GM12891 (cell line): ENCODE measurements around the gene GATD1.

Experiments
- DNase-seq: peaks from one replicate; pipeline ENCODE4 v3.0.0; 2011; ENCODE audit warnings: low spot score; ENCODE audit not compliant: insufficient read length
- FAIRE-seq: peaks from 2 replicates; lab custom pipeline; 2011; peaks lifted over from hg19 to GRCh38; lab: Jason Lieb, UNC
- PAX5 ChIP-seq: IDR thresholded peaks from 2 replicates; pipeline ENCODE4 v1.6.1; 2011; ENCODE audit warnings: low read length, moderate library complexity, mild to moderate bottlenecking; ENCODE audit not compliant: insufficient read depth, severe bottlenecking
- POLR2A ChIP-seq: IDR thresholded peaks from 2 replicates; pipeline ENCODE4 v1.6.1; 2011; ENCODE audit warnings: low read depth, low read length, control low read depth
- POLR2AphosphoS5 ChIP-seq: IDR thresholded peaks from 2 replicates; pipeline ENCODE4 v1.6.1; 2011; ENCODE audit warnings: low read depth, low read length, control low read depth
- POU2F2 ChIP-seq: IDR thresholded peaks from 2 replicates; pipeline ENCODE4 v1.6.1; 2011; ENCODE audit warnings: low read depth, mild to moderate bottlenecking, control low read depth, low read length, moderate library complexity
- SPI1 ChIP-seq: IDR thresholded peaks from 2 replicates; pipeline ENCODE4 v1.6.1; 2011; ENCODE audit warnings: low read depth, low read length, control low read depth
- TAF1 ChIP-seq: IDR thresholded peaks from 2 replicates; pipeline ENCODE4 v1.6.1; 2011; ENCODE audit warnings: low read depth, low read length, control low read depth

The GATD1 gene

DNA sequence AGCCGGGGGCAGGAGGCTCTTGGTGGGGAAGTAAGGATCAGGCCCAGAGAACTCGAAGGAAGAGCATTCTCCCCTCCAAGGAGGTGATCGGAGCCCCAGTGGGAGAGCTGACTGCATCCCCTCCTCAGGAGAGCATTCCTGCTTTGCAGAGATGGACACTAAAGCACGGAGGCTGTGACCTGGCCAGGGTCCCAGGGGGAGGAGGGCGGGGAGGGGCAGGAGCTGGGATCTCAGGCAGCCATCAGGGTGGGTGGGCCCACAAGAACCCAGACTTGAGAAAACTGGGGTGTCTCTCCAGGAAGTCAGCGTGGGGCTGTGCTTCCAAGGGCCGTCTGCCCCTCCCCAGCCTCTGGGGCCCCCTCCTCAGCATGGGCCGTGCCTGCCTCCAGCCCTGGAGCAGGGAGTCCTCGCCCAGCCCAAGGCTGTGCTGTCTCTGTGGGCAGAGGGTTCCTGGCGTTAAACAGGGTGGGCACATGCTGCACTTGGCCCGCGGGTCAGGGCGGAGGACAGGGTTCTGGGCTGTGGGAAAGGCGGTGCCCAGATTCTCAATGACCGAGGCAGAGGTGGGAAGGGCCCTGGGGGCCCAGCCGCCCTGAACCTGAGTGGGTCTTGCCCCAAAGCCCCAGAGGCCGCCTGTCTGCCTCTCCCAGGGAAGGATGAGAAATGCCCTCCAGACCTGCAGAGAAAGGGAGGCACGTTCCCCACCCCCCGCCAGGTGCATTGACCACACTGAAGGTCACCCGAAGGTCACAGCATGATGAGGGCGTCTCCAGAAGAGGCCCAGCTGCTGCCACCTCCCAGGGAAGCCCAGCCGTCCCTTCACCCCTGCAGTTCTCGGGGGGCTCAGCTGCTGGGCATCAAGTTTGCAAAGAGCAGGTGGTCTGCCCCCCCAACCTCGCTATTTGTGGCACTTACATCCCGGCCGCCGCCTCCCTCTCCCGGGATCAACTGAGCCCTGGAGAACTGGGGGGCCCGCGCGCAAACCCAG is 12.0 kb upstream of the GATD1 start:
- FAIRE-seq (peak; percentile 74), DNase-seq (no peak)
- TF ChIP-seq POLR2AphosphoS5: no peak
- TF ChIP-seq SPI1: no peak
- TF ChIP-seq POLR2A: no peak
- no peak for TF ChIP-seq PAX5
- TF ChIP-seq TAF1: no peak
- TF ChIP-seq POU2F2: no peak

DNA sequence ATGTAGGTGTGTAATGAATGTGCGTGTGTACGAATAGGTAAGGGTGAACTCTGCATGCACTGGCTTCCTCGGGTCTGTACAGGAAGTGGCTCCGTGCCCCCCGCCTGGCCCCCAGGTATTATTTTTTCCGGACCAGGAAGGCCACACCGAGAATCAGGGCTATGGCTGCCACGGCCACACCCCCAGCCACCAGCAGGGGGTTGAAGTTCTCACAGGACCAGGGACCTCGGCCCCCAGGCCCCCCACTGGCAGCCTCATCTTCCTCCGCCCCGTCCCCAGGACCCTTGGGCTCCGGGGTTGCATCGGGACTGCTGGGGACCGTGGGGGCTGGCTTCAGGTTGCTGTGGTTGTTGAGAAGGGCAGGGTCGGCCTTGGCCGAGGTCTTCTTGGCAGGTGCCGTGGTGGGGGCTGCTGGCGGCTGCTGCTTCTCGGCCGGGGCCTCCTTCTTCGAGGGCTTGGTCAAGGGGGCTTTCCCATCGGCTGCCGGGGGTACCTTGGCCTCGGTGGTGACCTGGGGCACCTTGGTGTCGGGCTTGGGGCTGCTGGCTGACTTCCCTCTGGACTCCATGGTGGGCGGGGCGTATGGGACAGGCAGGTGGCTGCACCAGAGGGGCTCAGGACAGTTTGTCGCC is 10.8 kb upstream of the GATD1 start:
- FAIRE-seq (no peak), DNase-seq (no peak)

DNA sequence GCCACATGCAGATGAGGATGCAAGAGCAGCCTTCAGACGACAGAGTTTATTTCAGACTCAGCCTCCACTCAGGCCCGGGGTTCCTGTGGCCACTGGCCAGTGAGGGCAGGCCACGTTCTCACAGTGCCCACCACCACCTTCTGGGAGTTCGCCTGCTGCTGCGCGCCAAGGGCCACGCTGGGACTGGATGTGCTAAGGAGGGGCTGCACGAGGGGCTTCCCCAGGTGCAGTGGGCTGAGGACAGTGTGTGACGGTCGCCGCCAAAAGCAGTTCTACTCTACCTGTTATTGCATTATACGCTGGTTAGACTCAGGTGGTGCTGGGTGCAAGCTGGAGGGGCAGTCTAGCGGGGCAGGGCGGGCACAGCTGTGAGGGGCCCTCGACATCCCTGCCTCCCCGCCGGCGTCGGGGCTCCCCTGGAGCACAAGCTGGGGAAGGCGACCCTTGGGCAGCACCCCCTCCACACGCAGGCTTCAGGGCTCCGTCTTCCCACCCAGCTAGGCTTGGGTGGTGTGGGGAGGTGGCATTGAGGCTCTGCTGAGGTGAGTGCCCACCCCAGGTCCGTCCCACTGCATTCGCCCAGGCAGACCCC is 9.9 kb upstream of the GATD1 start:
- FAIRE-seq (no peak), DNase-seq (no peak)
- TF ChIP-seq PAX5: no peak
- no peak for TF ChIP-seq SPI1
- TF ChIP-seq TAF1: no peak
- no peak for TF ChIP-seq POLR2AphosphoS5
- no peak for TF ChIP-seq POU2F2
- TF ChIP-seq POLR2A: no peak

More for the DNA sequence above, 10.8 kb upstream of the GATD1 start:
- TF ChIP-seq PAX5 (no peak), POU2F2 (no peak), POLR2AphosphoS5 (no peak), SPI1 (no peak), TAF1 (no peak), POLR2A (no peak)

DNA sequence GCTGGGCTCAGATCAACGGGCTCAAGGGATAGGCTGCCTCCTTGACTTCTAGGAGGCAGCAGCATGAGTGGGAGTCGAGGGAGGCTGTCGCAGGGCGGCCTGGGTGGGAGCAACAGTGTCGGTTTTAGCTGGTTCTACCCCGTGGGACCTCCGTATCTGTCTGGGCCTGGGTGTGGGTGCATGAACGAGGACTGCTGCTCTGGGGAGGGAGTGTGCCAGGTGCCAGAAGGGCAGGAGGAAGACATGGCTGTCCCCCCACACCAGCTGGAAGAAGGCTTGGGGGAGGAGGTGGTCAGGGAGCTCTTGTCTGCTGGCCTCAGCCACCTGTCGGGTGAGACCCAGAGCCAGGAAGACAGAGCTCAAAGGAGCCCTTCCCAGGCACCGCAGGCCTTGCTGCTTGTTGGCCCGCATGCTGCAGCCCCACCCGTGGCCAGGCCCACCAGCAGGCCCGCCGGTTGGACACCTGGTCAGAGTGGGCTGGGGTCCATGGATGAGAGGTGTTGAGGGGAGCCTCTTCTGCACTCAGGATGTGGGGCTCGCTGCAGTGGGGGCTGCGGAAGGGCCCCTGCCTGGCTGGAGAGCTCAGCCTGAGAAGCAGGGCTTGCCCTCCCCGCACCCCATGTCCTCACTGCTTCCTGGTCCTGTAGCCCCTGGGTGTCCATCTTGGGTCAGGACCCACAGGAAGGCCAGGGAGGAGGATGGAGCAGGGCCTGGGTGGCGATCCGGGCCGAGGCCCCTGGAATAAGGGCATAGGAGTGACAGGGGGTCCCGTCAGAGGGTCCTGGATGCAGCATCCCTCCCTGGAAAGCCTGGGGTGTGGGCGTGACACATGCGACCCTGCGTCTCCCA is 9.2 kb upstream of the GATD1 start:
- no peak for TF ChIP-seq POLR2AphosphoS5
- TF ChIP-seq TAF1: no peak
- no peak for TF ChIP-seq PAX5
- TF ChIP-seq POLR2A: no peak
- TF ChIP-seq POU2F2: no peak
- TF ChIP-seq SPI1: no peak
- FAIRE-seq (no peak), DNase-seq (no peak)

DNA sequence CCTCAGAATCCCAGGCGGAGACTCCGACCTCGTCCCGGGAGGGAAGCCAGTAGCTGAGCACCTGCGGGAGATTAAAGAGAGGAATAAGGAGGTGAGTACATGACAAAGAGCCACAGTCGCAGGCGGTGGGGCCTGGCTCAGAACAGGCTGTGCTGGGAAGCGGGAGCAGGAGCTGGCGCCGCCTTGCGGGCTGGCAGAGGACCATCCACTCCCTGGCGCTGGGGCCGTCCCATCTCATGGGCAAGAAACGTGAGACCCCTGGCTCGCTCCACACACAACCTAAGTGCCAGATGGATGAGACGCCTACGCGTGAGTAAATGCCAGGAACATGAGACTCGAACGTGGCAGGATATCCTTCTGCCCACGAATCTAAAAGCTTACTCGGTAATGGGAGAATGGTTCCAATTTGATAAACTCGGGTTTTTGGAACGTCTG is 6.3 kb upstream of the GATD1 start:
- TF ChIP-seq POLR2A: no peak
- TF ChIP-seq POU2F2: no peak
- TF ChIP-seq TAF1: no peak
- TF ChIP-seq POLR2AphosphoS5: no peak
- no peak for TF ChIP-seq SPI1
- no peak for TF ChIP-seq PAX5
- DNase-seq: no peak
- FAIRE-seq: no peak

DNA sequence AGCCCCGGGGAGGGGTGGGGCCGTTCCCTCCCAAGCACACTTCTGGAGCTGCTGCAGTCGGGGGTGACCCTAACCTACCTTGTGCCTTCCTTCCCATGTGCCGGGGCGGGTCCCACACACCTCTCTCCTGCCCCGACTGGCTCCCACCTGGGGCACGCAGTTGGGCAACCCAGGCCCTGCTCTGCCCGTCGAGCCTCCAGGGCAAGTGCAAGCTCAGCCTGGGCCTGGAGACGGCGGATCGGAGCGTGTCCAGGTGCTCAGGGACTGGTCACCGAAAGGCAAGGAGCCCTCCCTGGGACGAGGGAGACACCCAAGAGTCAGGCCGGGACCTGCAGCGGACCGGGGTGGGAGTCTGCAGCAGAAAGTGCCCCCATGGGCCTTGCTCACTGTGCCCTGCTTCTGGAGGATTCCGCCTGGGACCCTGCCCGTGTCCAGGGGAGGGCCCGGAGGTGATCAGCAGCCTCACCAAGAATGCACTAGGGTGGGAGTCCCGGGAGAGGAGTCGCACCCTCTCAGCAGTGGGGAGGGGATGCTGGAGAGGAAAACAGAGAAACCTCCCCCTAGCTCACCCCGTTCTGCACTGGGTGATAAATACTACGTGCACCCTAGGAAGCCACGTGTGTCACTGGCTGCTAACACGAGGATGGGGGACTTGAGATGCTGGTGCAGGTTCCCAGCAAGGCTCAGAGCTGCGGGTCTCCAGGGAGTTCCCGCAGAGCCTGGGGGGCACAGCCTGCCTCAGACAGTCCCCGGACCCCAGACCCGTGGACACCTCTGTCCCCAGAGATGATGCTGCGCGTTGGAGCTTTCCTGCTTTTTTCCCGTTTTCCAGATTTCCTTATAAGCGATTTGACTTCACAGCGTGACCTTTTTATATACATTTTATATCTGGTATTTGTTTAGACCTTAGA is 5.2 kb upstream of the GATD1 start:
- DNase-seq (no peak), FAIRE-seq (no peak)
- no peak for TF ChIP-seq POLR2A
- TF ChIP-seq SPI1: no peak
- TF ChIP-seq POLR2AphosphoS5: no peak
- TF ChIP-seq POU2F2: no peak
- TF ChIP-seq TAF1: no peak

DNA sequence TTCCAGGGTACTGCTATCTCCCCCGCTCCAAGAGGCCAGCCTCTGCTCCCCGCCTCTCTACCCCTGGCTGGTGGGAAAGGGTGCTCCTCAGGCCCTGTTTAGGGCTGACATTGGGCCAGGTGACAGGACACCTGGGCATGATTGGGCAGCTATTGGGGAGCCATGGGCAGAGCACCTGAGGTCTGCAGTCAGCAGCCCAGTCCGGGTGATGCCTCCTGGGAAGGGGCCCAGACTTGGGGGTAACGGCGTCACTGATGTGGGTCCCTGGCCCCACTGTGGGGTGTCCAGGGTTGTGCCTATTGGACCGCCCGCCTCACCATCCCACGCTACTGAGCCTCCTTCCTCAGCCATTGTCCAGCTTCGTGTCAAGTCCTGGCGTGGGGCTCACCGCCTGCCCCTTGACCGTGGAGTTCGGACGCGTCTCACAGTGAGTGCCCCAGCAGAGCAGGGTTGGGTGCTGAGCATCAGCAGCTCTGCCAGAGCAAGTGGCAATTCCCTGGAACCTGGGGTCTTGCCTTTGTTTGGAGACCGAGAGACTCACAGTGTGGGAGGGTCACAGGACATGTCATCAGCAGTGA is 2.8 kb upstream of the GATD1 start:
- FAIRE-seq (no peak), DNase-seq (no peak)
- no peak for TF ChIP-seq POU2F2
- TF ChIP-seq SPI1: no peak
- no peak for TF ChIP-seq PAX5
- TF ChIP-seq POLR2AphosphoS5: no peak
- TF ChIP-seq POLR2A: no peak
- no peak for TF ChIP-seq TAF1
